ENCODE results near the gene SLC25A18.

DNA sequence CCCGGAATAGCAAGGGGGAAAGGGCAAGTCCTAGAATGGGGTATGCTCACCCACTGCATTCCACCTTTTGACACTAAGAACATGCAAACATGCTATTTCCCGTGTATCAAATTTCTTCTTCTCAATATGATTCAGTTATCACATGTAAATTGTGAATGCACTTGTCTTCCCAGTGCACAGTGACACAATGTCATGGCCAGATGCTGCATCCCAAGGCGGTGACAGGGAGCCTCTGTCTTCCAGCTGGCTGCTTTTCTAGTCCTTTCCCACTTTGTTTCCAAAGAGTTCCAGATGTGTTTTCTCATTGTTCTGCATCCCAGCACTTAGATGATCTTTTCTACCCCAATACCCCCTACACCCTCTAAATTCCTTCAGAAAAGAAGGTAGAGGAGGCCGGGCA lies 12.4 kb downstream of the SLC25A18 start:
- TF ChIP-seq, protein P1, sequence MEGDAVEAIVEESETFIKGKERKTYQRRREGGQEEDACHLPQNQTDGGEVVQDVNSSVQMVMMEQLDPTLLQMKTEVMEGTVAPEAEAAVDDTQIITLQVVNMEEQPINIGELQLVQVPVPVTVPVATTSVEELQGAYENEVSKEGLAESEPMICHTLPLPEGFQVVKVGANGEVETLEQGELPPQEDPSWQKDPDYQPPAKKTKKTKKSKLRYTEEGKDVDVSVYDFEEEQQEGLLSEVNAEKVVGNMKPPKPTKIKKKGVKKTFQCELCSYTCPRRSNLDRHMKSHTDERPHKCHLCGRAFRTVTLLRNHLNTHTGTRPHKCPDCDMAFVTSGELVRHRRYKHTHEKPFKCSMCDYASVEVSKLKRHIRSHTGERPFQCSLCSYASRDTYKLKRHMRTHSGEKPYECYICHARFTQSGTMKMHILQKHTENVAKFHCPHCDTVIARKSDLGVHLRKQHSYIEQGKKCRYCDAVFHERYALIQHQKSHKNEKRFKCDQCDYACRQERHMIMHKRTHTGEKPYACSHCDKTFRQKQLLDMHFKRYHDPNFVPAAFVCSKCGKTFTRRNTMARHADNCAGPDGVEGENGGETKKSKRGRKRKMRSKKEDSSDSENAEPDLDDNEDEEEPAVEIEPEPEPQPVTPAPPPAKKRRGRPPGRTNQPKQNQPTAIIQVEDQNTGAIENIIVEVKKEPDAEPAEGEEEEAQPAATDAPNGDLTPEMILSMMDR (IDR thresholded peaks at IDR 0.05; ENCODE audit: low read length): no peak
- TF ChIP-seq EZH2 (optimal IDR thresholded peaks at IDR 0.05; ENCODE audit: low read depth, low read length): no peak

All from MM.1S (cell line).